Omental fat pad (tissue), 4 donors: ENCODE data around the gene NLRP1. TPM values are rescaled to one million over a fixed set of nuclear protein-coding genes. Genes with fewer than 3 reads are reported as not detected.

Source experiments
- ATAC-seq: fragments of 150-250 bp; one replicate; pipeline ENCODE4 v1.9.1; 2016; ENCODE audit warnings: mild to moderate bottlenecking, moderate library complexity; ENCODE audit not compliant: low FRiP score
- DNase-seq: peaks from one replicate; pipeline ENCODE4 v3.0.0-alpha.2; 2019; ENCODE audit warnings: low spot score
- total RNA-seq, 4 donors: library from RNA; depleted of rRNA; stranded (reverse); fragments of >200 nt; gene quantifications; one replicate each; pipeline ENCODE4 v1.1.0, GENCODE V29; 2016
- TF ChIP-seq, protein P1 (sequence below), 3 donors: fragments of 450-650 bp; IDR thresholded peaks; one replicate each; pipeline ENCODE4 v1.5.1; 2016 to 2017; ENCODE audit warnings: antibody characterized with exemption in 3 of 3, mild to moderate bottlenecking in 3 of 3, moderate library complexity in 2 of 3

Gene NLRP1
- total RNA-seq, 4 donors from 2014 or later, result 26.1 to 88.3 (median 28.8) TPM

DNA sequence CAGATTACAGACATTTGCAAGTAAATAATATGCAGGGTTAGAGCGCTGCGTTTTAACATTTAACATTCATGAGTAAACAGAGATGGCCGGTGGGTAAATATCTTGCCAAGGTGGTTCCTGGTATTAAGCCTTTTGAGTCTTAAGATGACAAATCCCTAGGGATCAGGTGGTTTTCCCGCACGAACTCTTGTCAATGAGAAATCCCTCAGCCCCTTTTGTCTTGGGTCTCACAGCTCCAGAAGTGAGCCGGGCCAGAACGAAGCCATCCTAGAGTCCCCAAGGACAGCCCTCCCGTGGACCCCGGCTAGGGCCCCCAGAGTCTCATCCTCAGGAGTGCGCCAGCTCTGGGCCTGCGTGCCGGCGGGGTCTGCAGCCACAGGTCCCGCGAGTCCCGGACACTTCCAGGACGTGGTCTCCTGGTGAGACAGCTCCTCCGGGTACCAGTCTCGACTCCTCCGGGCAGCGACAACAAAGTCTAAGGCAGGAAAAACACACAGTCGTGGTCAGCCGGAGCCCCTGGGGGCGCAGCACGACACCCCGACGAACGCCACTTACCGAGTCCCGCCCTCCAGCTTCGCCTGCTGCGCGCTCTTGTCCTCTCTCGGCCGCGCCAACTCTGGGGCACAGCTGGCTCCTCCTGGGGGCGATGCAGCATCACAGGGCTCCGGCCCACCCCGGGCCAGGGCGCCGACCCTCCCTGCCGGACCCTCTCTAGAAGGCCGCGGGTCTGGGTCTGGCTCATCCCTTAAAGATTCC, 84.7 kb downstream of the NLRP1 start:
- ATAC-seq (no peak), DNase-seq (no peak)
- TF ChIP-seq, protein P1, sequence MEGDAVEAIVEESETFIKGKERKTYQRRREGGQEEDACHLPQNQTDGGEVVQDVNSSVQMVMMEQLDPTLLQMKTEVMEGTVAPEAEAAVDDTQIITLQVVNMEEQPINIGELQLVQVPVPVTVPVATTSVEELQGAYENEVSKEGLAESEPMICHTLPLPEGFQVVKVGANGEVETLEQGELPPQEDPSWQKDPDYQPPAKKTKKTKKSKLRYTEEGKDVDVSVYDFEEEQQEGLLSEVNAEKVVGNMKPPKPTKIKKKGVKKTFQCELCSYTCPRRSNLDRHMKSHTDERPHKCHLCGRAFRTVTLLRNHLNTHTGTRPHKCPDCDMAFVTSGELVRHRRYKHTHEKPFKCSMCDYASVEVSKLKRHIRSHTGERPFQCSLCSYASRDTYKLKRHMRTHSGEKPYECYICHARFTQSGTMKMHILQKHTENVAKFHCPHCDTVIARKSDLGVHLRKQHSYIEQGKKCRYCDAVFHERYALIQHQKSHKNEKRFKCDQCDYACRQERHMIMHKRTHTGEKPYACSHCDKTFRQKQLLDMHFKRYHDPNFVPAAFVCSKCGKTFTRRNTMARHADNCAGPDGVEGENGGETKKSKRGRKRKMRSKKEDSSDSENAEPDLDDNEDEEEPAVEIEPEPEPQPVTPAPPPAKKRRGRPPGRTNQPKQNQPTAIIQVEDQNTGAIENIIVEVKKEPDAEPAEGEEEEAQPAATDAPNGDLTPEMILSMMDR (IDR thresholded peaks at IDR 0.05), result no peak

DNA sequence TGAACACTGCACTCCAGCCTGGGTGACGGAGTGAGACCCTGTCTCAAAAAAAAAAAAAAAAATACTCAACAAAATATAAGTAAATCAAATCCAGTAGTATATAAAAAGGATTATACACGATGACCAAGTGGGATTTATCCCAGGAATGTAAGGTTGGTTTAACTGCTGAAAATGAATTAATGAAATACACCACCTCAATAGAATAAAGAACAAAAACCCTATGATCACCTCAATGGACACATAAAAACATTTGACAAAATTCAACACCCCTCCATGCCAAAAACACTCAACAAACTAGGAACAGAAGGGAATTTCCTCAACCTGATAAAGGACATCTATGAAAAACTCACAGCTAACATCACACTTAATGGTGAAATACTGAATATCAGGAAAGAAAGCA, 91.3 kb downstream of the NLRP1 start:
- ATAC-seq, result no peak
- TF ChIP-seq, protein P1 (IDR thresholded peaks at IDR 0.05), result no peak
- no peak for DNase-seq

- ATAC-seq, result no peak
These were observed 95.6 kb downstream of the NLRP1 start for GRCh38 chr17:5488752-5489151.

GRCh38 chr17:5486206-5487124, 97.8 kb downstream of the NLRP1 start, which contains the start of gene MIS12:
MIS12 (plus strand) TSS chr17:5486566; CDS start chr17:5488863, 2,297 bp downstream.
- peak; percentile 98 for ATAC-seq
- DNase-seq, result peak; percentile 98
- TF ChIP-seq, protein P1 (IDR thresholded peaks at IDR 0.05), result no peak

More at GRCh38 chr17:5488752-5489151, 95.6 kb downstream of the NLRP1 start:
- no peak for DNase-seq
- TF ChIP-seq, protein P1 (IDR thresholded peaks at IDR 0.05), result no peak

DNA sequence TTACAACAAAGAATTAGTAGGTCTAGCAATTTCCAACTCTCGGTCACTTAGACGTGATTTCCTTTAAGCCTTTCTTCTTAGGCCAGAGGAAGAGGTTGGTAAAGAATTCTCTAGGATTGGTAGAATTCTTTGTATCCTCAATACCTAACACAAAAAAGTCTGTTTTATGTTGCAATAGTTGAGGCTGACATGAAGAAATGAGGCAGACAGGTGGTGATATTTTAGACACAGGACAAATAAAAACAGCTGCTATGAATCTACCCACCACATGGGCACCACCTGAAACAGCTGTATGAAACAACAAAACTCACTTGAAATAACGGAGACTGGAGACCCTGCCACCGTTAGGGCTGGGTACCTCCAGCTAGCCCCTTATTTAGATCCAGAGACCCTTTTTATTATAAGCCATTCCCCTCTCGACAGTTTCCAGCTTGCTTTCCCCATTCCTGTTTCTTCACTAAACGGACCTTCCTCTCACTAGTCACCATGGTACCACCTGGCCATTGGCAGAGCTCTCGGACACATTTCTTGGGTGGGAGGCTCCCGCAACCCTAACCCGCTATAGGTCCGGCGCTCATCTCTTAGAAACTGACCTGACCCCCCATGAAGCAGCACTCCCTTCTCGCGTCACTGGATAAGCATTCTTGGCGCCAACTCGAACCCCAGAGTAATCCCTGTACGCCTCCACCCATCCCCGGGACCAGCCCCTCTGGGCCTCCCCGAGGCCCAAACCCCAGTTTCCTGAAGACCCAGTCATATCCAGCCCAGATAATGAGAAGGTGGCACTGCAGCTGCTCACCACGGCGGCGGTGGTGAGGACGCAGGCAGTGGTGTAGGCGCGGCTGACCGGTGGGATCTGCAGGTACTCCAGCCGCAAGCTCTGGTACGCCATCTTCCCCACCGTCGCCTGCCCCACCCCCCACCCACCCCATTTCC, 98.8 kb downstream of the NLRP1 start, which contains the start of gene DERL2:
Gene DERL2 (minus strand): TSS at position 909 of the 936 bp plus-strand sequence. CDS start 17 bp downstream, at position 892.
- DNase-seq (no peak), ATAC-seq (peak; percentile 34)
- TF ChIP-seq, protein P1 (IDR thresholded peaks at IDR 0.05), result no peak

GRCh38 chr17:5481451-5481850, 102.9 kb downstream of the NLRP1 start:
- ATAC-seq (no peak), DNase-seq (no peak)
- TF ChIP-seq, protein P1 (IDR thresholded peaks at IDR 0.05), result no peak
